C4-2B (cell line): ENCODE measurements around the gene PLPP6.

Experiments
- CTCF ChIP-seq: fragments of 450-650 bp; conservative IDR thresholded peaks from 2 replicates; pipeline ENCODE4 v1.5.1; 2017; ENCODE audit warnings: mild to moderate bottlenecking
- ZFX ChIP-seq: fragments of 450-650 bp; IDR thresholded peaks from 2 replicates; pipeline ENCODE4 v1.6.1; 2017

GRCh38 chr9:4689687-4690104, 27.6 kb downstream of the PLPP6 start:
- TF ChIP-seq CTCF (no peak), ZFX (no peak)
